Left kidney (tissue), 2 donors: ENCODE data around the gene TEX2. TPM values are rescaled to one million over a fixed set of nuclear protein-coding genes. Genes with fewer than 3 reads are reported as not detected.

Experiments used
- DNase-seq: peaks from one replicate; pipeline ENCODE4 v3.0.0-alpha.2; 2013
- polyA plus RNA-seq: library from polyadenylated mRNA; unstranded; fragments of 120-200 nt; gene quantifications from one replicate; pipeline ENCODE4 v1.2.1, GENCODE V29; 2013; ENCODE audit not compliant: insufficient read length

TEX2 gene
- polyA plus RNA-seq, 1 donor = 27.5 TPM

GRCh38 chr17:64158831-64159590 lies 104.0 kb downstream of the TEX2 start:
- DNase-seq = no peak

DNA sequence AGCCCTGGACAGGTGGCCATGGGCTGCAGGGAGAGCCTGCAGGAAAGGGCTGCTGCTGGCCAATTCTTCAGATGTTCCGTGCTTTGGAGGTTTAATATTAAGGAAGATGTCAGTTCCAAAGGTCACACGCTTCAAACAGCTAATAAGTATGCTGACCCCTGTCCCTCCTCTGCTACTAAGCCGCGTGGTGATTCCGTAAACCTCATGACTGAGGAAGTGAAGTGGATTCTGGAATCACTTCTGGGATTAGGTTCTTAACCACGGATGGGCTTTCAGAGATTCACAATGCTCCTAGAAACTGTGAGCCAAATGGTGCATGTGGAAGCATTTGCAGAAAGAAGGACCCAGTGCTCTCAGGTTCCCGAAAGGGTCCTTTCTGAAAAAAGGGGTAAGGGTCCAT lies 104.7 kb downstream of the TEX2 start:
- DNase-seq = no peak

GRCh38 chr17:64157669-64158180 lies 105.3 kb downstream of the TEX2 start:
- no peak for DNase-seq

GRCh38 chr17:64156670-64157069 lies 106.4 kb downstream of the TEX2 start:
- DNase-seq = no peak

DNA sequence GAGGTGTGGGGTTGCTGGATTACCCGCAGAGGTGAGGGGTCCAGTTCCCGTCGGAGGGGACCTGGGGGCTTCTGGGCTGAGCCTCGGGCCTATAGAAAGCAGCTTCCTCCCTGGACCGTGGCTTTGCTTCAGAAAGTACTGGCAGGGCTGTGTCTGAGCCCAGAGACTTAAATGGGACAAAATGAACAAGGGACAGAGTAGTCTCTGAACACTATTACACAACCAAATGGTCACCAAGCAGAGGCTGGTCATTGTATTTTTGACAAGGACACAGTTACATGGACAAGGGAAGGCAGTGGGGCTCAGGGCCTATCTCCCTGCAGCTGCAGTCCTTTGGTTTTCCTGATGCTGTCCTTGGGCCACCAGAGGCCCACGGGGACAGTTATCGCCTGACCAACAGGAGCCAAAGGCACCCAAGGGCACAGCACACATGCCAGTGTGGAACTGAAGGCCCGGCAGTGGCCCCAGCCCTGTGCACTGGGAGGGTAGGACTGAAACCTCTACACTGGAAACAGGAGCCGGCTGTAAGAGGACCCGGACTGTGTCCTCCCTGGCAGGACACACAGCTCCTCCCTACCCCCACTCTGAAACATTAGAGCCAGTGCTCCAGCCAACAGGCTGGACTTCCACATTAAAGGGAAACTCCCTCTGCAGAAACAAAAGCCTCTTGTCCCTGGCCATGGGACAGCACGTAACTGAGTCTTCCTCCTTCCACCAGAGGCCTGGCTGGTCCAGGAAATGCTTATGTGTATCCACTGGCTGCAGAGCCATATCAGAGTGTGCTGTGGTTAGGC lies 107.1 kb downstream of the TEX2 start:
- peak; percentile 71 for DNase-seq

DNA sequence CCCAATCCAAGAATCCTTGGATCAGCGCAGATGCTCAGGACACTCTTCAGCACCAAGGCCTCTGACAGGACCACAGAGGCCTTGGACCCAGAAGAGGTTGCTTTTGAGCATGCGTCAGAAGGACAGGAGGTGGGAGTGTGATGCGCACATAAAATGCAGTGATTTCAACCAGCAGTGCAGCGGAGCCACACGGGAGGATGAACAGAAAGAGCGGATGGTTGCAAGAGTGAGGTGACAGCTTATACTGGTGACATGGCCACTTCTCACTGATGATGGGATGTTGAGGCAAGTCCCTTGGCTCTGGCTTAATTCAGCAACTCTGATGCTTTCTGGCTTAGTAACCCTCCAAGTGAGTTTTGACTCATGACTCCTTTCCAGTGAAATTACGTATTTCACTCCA lies 107.9 kb downstream of the TEX2 start:
- no peak for DNase-seq

- no peak for DNase-seq
These were observed 108.3 kb downstream of the TEX2 start for GRCh38 chr17:64154717-64155116.

GRCh38 chr17:64154313-64154695 lies 108.8 kb downstream of the TEX2 start:
- no peak for DNase-seq

GRCh38 chr17:64153565-64154312 lies 109.3 kb downstream of the TEX2 start:
- DNase-seq = no peak

- DNase-seq = no peak
These were observed 110.5 kb downstream of the TEX2 start for GRCh38 chr17:64152428-64153125.

- DNase-seq = no peak
These were observed 112.1 kb downstream of the TEX2 start for GRCh38 chr17:64151016-64151368.

- no peak for DNase-seq
These were observed 112.6 kb downstream of the TEX2 start for GRCh38 chr17:64150237-64151015.

GRCh38 chr17:64149196-64149595 lies 113.9 kb downstream of the TEX2 start:
- DNase-seq = no peak

GRCh38 chr17:64148699-64149098 lies 114.4 kb downstream of the TEX2 start:
- no peak for DNase-seq

DNA sequence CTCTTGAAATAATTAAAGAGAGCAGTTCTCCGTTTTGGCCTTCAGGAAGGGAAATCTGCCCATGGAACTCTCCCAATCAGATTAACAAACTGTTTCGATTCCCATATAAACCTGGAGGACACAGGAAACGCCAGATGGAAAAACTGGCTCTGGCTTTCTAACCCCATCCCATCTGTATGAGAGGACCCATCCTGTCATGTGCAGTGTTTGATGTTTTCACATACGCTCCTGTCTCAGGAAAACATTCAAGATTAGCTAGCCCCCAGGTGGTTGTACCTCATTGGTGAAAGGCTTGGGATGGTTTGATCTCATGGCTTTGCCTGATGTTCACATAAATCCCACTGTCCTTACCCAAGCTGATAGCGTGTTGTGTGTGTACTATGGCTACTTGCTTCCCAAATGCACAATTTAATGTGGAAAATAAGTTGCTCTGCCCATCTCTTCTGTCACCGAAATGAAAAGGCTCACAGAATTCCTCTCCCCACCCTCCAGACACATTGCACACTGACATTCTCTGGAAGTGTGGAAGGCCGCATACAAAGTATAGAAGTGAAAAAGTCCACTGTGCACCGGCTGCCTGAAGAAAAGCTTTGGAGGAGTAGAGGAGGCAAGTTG lies 114.9 kb downstream of the TEX2 start:
- no peak for DNase-seq

DNA sequence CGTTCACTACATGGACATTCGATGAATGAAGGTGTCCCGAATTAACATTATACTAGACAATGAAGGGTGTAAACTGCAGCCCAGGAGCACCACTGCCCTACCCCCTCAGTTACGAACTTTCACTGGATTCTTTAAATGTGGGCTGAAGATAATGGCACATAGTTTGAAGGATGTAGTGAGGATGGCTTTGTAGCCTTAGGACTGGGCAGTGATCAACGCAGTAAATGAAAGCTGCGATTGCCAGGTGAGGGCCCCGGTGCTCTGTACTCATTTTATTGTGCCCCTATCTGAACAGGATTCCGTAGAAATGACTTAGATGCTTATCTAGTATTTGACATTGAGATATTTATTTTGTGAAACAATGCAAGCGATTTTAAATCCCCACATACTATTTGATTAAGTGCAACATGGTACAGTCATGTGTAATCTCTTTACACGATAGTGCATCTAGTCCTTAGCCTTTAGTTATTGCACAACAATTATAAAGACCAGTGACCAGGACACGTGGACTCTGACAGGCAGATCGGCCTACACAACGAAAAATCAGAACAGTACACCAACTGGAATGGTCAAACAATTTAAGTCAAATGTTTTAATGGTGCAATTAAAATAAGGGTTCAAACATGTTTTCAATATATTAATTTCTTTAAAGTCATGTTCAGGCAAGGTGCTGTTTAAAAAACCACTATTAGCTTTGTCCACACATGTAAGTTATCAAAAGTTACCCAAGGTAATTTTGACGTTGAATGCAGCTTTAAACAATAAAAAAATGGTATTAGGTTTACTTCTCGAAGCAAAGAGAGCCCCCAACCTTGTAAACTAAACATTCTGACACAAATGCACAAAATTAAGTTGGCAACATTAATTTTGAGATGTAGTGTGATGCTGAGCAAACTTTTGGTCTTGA lies 115.7 kb downstream of the TEX2 start:
- DNase-seq = no peak

- DNase-seq = no peak
These were observed 116.5 kb downstream of the TEX2 start for GRCh38 chr17:64146418-64147109.

DNA sequence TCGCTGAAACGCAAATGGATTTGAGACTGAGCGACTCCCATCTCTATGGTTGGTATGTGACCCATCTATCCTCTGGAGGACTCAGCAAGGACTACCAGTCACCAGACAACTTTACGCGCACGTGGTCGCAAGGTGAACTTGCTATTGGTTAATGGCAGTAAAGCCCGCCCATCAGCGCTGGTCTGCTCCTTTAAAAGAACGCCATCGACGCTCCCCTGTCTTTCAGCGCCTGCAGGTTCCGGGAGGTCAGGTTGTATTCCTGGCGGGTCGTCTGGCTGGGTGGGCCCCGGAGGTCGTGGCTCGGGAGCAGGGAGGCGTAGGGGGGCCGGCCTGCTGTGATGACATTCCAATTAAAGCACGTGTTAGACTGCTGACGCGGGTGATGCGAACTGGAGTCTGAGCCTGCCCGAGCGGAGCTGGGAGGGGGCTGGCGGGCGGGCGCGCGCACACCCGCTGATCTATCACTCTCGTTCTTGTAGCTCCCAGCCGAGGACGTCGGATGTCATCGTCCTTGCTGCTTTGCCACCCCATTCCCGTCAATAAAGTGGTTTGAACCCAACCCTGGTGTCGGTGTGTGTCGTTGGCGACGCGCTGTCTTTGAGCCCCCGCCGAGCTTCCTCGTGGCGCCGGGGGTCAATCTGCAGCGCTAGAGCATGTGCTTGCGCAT lies 117.2 kb downstream of the TEX2 start:
- DNase-seq = peak; percentile 99

GRCh38 chr17:64145375-64145750 lies 117.7 kb downstream of the TEX2 start:
- DNase-seq = no peak
